Immature natural killer cell (primary cell): ENCODE data around the gene ANO10. TPM values are rescaled to one million over a fixed set of nuclear protein-coding genes. Genes with fewer than 3 reads are reported as not detected.
"Not testable (repeated sequence)": the region's sequence is repeated elsewhere in the genome, so short reads cannot be mapped to it uniquely, and the experiment has no call there.

Experiments
- DNase-seq, 3 donors: peaks; one replicate each; pipeline ENCODE4 v3.0.0; 2022; ENCODE audit warnings: mixed read lengths in 1 of 3
- H3K27ac Mint-ChIP-seq, 6 donors: one replicate each; pipeline ENCODE4 v1.8.0; 2020; ENCODE audit warnings: mixed read lengths in 6 of 6, mild to moderate bottlenecking in 5 of 6, inconsistent platforms in 4 of 6, moderate library complexity in 3 of 6
- H3K27me3 Mint-ChIP-seq, 3 donors: one replicate each; pipeline ENCODE4 v1.8.0; 2020 to 2021; ENCODE audit warnings: low read depth in 3 of 3, mild to moderate bottlenecking in 3 of 3, mixed read lengths in 3 of 3, moderate library complexity in 3 of 3, inconsistent platforms in 1 of 3
- H3K36me3 Mint-ChIP-seq, 3 donors: one replicate each; pipeline ENCODE4 v1.8.0; 2020; ENCODE audit warnings: mixed read lengths in 3 of 3, inconsistent platforms in 2 of 3, mild to moderate bottlenecking in 2 of 3
- H3K4me1 Mint-ChIP-seq, 2 donors: one replicate each; pipeline ENCODE4 v1.8.0; 2020; ENCODE audit warnings: inconsistent platforms in 2 of 2, mild to moderate bottlenecking in 2 of 2, mixed read lengths in 2 of 2, moderate library complexity in 1 of 2
- H3K4me3 Mint-ChIP-seq, 5 donors: one replicate each; pipeline ENCODE4 v1.8.0; 2020; ENCODE audit warnings: mild to moderate bottlenecking in 5 of 5, mixed read lengths in 5 of 5, inconsistent platforms in 3 of 5, moderate library complexity in 3 of 5
- H3K9me3 Mint-ChIP-seq, 6 donors: one replicate each; pipeline ENCODE4 v1.8.0; 2020; ENCODE audit warnings: mild to moderate bottlenecking in 6 of 6, mixed read lengths in 6 of 6, inconsistent platforms in 4 of 6, moderate library complexity in 3 of 6
- polyA plus RNA-seq, 3 donors: library from polyadenylated mRNA; unstranded; fragments of 300-500 nt; fragmentation: Illumina TruSeq; gene quantifications; one replicate each; pipeline ENCODE4 v1.2.3, GENCODE V29; 2021

The ANO10 gene, protein sequence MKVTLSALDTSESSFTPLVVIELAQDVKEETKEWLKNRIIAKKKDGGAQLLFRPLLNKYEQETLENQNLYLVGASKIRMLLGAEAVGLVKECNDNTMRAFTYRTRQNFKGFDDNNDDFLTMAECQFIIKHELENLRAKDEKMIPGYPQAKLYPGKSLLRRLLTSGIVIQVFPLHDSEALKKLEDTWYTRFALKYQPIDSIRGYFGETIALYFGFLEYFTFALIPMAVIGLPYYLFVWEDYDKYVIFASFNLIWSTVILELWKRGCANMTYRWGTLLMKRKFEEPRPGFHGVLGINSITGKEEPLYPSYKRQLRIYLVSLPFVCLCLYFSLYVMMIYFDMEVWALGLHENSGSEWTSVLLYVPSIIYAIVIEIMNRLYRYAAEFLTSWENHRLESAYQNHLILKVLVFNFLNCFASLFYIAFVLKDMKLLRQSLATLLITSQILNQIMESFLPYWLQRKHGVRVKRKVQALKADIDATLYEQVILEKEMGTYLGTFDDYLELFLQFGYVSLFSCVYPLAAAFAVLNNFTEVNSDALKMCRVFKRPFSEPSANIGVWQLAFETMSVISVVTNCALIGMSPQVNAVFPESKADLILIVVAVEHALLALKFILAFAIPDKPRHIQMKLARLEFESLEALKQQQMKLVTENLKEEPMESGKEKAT
- 1 to 10 TPM; 8.7 to 9.9 (median 8.8) TPM for polyA plus RNA-seq

DNA sequence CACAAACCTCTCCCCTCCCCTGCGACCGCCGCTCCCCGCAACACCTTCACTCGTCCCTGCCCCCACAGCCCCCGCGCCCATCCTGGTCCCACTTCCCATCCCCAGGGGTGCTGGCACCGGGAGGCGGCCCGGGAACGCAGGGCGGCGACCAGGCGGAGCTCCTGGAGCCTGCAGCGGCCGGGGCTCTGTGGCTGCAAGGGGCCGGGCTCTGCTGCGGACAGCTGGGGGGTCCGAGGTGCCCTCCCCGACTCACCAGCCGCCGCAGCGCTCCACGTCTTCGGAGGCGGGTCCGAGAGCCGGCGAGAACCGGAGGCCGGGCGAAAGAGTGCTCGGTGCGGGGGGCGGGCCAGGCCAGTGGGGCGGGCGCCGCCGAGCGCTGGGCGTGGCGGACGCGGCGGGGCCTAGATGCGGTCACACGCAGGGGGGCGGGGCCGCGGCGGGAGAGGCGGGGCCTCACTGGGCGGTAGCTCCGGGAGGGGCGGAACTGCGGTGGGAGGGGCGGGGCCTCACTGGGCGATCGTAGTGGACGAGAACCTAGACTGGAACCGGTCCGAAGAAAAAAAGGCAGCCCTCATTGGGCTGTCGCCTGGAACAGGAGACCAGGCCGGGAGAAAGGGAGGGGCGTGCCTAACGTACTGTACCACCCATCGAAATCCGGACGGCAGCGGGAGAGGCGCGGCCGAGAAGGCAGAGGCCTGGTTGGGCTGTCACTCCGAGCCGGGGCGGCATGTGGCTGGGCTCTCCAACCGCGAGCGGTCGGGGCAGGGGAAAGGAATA is at the start of gene ANO10:
ANO10 (minus strand) TSS at position 356 of the 777 bp plus-strand sequence. CDS start 16,159 bp downstream, outside the sequence.
- no peaks in the 10 kb centered on the region for H3K9me3 Mint-ChIP-seq
- peak; percentile 93 to 95 (median 94) for DNase-seq
- H3K27ac Mint-ChIP-seq, result peak within 1 kb of the TSS; percentile 64 to 89 (median 83)
- H3K4me1 Mint-ChIP-seq, result peaks cover 15 to 31% of the 10 kb centered on the region in 2 donors
- H3K4me3 Mint-ChIP-seq, result peak within 1 kb of the TSS; percentile 87 to 95 (median 90)
- no peaks in the 10 kb centered on the region for H3K36me3 Mint-ChIP-seq
- peaks cover 0 to 18% (median 8%) of the 10 kb centered on the region in 3 donors for H3K27me3 Mint-ChIP-seq

DNA sequence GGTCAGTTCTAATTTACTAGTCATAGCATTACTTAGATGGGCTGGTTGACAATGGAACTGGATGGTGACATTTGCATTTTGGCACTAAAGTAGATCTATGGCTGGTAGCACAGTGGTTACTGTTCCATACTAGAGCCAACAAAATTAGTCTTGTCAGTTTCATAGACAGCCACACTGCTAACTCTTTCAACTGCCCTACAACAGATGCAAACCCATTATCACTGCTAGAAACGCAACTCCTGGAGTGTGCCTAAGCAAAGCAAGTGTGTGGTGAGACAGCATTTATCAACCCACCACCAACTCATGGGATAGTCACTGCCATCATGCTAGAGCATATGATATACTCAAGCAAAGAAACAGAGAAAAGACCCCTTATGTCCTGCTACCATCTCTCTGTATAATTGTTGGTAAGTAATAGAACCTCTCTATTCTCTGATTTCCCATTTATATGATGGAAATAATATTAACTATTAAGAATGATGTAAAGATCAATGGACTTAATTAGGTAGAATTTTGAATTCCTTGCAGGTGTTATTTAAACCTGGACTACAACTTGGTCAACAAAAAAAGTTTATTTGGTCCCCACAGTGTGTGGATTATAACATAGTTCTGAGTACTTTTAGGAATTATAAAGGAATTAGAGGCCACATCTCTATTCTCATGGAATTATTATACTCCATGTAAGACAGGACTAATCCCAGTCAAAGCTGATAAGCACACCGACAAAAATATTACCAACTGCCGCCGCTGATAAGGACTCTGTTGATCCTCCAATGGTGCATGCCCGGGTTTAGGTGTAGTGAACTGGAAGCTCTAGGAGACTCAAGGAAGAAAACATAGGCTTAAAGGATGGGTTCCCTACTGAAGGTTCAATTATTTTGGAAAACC is 49.1 kb upstream of the ANO10 start:
- H3K4me3 Mint-ChIP-seq, result no peak overlapping the region
- H3K36me3 Mint-ChIP-seq, result no peaks in the 10 kb centered on the region
- H3K27me3 Mint-ChIP-seq, result peaks cover 3 to 6% (median 4%) of the 10 kb centered on the region in 3 donors
- no peaks in the 10 kb centered on the region for H3K9me3 Mint-ChIP-seq
- H3K4me1 Mint-ChIP-seq, result no peaks in the 10 kb centered on the region
- no peak overlapping the region for H3K27ac Mint-ChIP-seq
- no peak for DNase-seq

DNA sequence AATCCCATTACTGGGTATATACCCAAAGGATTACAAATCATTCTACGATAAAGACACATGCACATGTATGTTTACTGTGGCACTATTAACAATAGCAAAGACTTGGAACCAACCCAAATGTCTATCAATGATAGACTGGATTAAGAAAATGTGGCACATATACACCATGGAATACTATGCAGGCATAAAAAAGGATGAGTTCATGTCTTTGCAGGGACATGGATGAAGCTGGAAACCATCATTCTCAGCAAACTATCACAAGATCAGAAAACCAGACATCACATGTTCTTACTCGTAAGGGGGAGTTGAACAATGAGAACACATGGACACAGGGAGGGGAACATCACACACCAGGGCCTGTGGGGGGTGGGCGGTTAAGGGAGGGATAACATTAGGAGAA is 43.2 kb upstream of the ANO10 start:
- H3K9me3 Mint-ChIP-seq, result peaks cover 0 to 11% (median 4%) of the 10 kb centered on the region in 6 donors
- not testable (repeated sequence) for H3K27ac Mint-ChIP-seq, H3K36me3 Mint-ChIP-seq, H3K27me3 Mint-ChIP-seq, H3K4me1 Mint-ChIP-seq, H3K4me3 Mint-ChIP-seq, DNase-seq

DNA sequence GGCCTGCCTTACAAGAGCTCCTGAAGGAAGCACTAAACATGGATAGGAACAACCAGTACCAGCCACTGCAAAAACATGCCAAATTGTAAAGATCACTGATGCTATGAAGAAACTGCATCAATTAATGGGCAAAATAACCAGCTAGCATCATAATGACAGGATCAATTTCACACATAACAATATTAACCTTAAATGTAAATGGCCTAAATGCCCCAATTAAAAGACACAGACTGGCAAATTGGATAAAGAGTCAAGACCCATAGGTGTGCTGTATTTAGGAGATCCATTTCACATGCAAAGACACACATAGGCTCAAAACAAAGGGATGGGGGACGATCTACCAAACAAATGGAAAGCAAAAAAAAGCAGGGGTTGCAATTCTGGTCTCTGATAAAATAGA is 39.6 kb upstream of the ANO10 start:
- not testable (repeated sequence) for H3K4me3 Mint-ChIP-seq, H3K27ac Mint-ChIP-seq, H3K27me3 Mint-ChIP-seq, H3K36me3 Mint-ChIP-seq, H3K4me1 Mint-ChIP-seq, DNase-seq
- peaks cover 0 to 11% (median 4%) of the 10 kb centered on the region in 6 donors for H3K9me3 Mint-ChIP-seq

DNA sequence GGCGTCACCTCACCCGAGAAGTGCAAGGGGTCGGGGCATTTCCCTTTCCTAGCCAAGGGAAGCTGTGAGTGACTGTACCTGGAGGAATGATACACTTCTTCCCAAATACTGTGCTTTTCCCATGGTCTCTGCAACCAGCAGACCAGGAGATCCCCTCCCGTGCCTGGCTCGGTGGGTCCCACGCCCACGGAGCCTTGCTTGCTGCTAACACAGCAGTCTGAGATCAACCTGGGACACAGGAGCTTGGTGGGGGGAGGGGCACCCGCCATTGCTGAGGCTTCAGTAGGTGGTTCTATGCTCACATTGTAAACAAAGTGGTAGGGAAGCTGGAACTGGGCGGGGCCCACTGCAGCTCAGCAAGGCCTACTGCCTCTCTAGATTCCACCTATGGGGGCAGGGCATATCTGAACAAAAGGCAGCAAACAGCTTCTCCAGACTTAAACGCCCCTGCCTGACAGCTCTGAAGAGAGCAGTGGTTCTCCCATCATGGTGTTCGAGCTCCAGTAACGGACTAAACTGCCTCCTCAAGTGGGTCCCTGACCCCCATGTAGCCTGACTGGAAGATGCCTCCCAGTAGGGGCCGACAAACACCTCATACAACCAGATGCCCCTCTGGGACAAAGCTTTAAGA is 37.6 kb upstream of the ANO10 start:
- no peaks in the 10 kb centered on the region for H3K36me3 Mint-ChIP-seq
- H3K27me3 Mint-ChIP-seq, result peaks cover 0 to 3% (median 0%) of the 10 kb centered on the region in 3 donors
- no peak overlapping the region for H3K27ac Mint-ChIP-seq
- no peaks in the 10 kb centered on the region for H3K4me1 Mint-ChIP-seq
- H3K9me3 Mint-ChIP-seq, result peaks cover 0 to 5% (median 1%) of the 10 kb centered on the region in 6 donors
- no peak for DNase-seq
- H3K4me3 Mint-ChIP-seq, result no peak overlapping the region

DNA sequence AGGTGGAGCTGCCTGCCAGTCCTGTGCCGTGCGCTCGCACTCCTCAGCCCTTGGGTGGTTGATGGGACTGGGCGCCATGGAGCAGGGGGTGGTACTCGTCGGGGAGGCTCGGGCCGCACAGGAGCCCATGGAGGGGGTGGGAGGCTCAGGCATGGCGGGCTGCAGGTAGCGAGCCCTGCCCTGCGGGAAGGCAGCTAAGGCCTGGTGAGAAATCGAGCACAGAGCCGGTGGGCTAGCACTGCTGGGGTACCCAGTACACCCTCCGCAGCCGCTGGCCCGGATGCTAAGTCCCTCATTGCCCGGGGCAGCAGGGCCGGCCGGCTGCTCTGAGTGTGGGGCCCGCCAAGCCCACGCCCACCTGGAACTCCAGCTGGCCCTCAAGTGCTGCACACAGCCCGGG is 34.6 kb upstream of the ANO10 start:
- not testable (repeated sequence) for H3K4me1 Mint-ChIP-seq, H3K4me3 Mint-ChIP-seq, H3K36me3 Mint-ChIP-seq, H3K27me3 Mint-ChIP-seq, H3K27ac Mint-ChIP-seq, H3K9me3 Mint-ChIP-seq, DNase-seq

GRCh38 chr3:43650345-43650744 is 28.5 kb upstream of the ANO10 start:
- Mint-ChIP-seq H3K9me3 (no peaks in the 10 kb centered on the region), H3K27me3 (peaks cover 3 to 5% (median 4%) of the 10 kb centered on the region in 3 donors), H3K36me3 (no peaks in the 10 kb centered on the region), H3K4me1 (no peaks in the 10 kb centered on the region), H3K27ac (no peak overlapping the region), H3K4me3 (no peak overlapping the region)
- no peak for DNase-seq

- H3K4me1 Mint-ChIP-seq, result no peaks in the 10 kb centered on the region
- H3K36me3 Mint-ChIP-seq, result no peaks in the 10 kb centered on the region
- no peaks in the 10 kb centered on the region for H3K9me3 Mint-ChIP-seq
- H3K4me3 Mint-ChIP-seq, result no peak overlapping the region
- DNase-seq, result no peak
- H3K27me3 Mint-ChIP-seq, result peaks cover 3 to 6% (median 5%) of the 10 kb centered on the region in 3 donors
- H3K27ac Mint-ChIP-seq, result no peak overlapping the region
Observed at GRCh38 chr3:43649365-43649968, 27.7 kb upstream of the ANO10 start.

DNA sequence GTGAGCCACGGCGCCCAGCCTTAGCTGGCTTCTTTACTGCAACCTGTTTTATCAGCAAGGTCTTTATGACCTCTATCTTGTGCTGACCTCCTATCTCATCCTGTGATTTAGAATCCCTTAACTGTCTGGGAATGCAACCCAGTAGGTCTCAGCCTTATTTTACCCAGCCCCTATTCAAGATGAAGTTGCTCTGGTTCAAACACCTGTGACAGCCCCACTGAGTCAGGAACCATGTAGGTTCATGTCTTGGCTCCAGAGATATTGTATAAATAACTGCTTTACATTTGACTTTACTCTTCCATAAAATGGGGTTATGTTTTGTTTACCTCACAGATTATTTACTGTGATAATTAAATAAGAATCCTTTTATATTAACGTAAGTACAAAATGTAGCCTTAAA is 27.1 kb upstream of the ANO10 start:
- no peaks in the 10 kb centered on the region for H3K36me3 Mint-ChIP-seq
- H3K27ac Mint-ChIP-seq, result no peak overlapping the region
- no peak for DNase-seq
- H3K4me1 Mint-ChIP-seq, result no peaks in the 10 kb centered on the region
- H3K4me3 Mint-ChIP-seq, result no peak overlapping the region
- H3K27me3 Mint-ChIP-seq, result peaks cover 3 to 6% (median 5%) of the 10 kb centered on the region in 3 donors
- H3K9me3 Mint-ChIP-seq, result no peaks in the 10 kb centered on the region

GRCh38 chr3:43647331-43648166 is 25.7 kb upstream of the ANO10 start:
- Mint-ChIP-seq H3K27ac (no peak overlapping the region), H3K9me3 (no peaks in the 10 kb centered on the region), H3K27me3 (peaks cover 4 to 9% (median 5%) of the 10 kb centered on the region in 3 donors), H3K4me1 (no peaks in the 10 kb centered on the region), H3K36me3 (no peaks in the 10 kb centered on the region), H3K4me3 (no peak overlapping the region)
- no peak for DNase-seq

GRCh38 chr3:43644443-43644842 is 22.6 kb upstream of the ANO10 start:
- H3K4me1 Mint-ChIP-seq, result no peaks in the 10 kb centered on the region
- H3K4me3 Mint-ChIP-seq, result no peak overlapping the region
- no peaks in the 10 kb centered on the region for H3K9me3 Mint-ChIP-seq
- no peaks in the 10 kb centered on the region for H3K36me3 Mint-ChIP-seq
- H3K27ac Mint-ChIP-seq, result no peak overlapping the region
- peaks cover 4 to 12% (median 5%) of the 10 kb centered on the region in 3 donors for H3K27me3 Mint-ChIP-seq
- DNase-seq, result no peak
